SK-N-SH (cell line): Measurements from ENCODE around the gene OR6B3. TPM values are rescaled to one million over a fixed set of nuclear protein-coding genes. Genes with fewer than 3 reads are reported as not detected.

Experiments used
- CTCF ChIA-PET: fragments of 300-600, 350-600 bp; formaldehyde crosslinking; extraction: SDS; loops from one replicate; lab custom pipeline; 2021; lab: Yijun Ruan, JAX
- POLR2A ChIA-PET: fragments of 350-600 bp; sonication (Branson Sonifier 250); formaldehyde crosslinking; extraction: SDS; loops from one replicate; lab custom pipeline; 2020; ENCODE audit warnings: antibody characterized with exemption, inconsistent platforms; lab: Yijun Ruan, JAX
- DNase-seq: peaks from one replicate; pipeline ENCODE4 v3.0.0; 2012
- H2AFZ ChIP-seq: fragments of 200-600 bp; sonication (generic); 2 replicates; pipeline ENCODE4 v1.8.1; 2016; ENCODE audit warnings: antibody characterized with exemption, mild to moderate bottlenecking, low read depth
- H3F3A ChIP-seq: fragments of 200-600 bp; sonication (generic); replicated peaks from 2 replicates; pipeline ENCODE3; 2016; ENCODE audit warnings: antibody characterized with exemption, mild to moderate bottlenecking; ENCODE audit not compliant: insufficient read depth
- H3K27ac ChIP-seq, 2 experiments: fragments of 200-500 bp in 1 of 2; fragments of 200-600 bp in 1 of 2; sonication (Bioruptor generic) in 1 of 2; sonication (generic), shearing (Covaris generic) in 1 of 2; 2 replicates each; pipeline versions ENCODE4 v1.5.1 to v1.6.1; 2014 to 2016; ENCODE audit warnings: low read depth in 2 of 2, inconsistent platforms in 1 of 2, low read length in 1 of 2, mild to moderate bottlenecking in 1 of 2, mixed read lengths in 1 of 2
- H3K27me3 ChIP-seq: fragments of 200-600 bp; sonication (generic), shearing (Covaris generic); 2 replicates; pipeline ENCODE4 v1.6.1; 2016; ENCODE audit warnings: mixed run types; ENCODE audit not compliant: insufficient read depth
- H3K36me3 ChIP-seq, 2 experiments: fragments of 200-500 bp in 1 of 2; fragments of 200-600 bp in 1 of 2; sonication (Bioruptor generic) in 1 of 2; sonication (generic) in 1 of 2; replicated peaks in 1 of 2; 2 replicates each; pipeline versions ENCODE3 to v1.5.1; 2014 to 2016; ENCODE audit warnings: low read length in 1 of 2, mild to moderate bottlenecking in 1 of 2; ENCODE audit not compliant: insufficient read depth in 2 of 2, control insufficient read depth in 1 of 2
- H3K4me1 ChIP-seq, 2 experiments: fragments of 200-500 bp in 1 of 2; fragments of 200-600 bp in 1 of 2; sonication (Bioruptor generic) in 1 of 2; sonication (generic), shearing (Covaris generic) in 1 of 2; 2 replicates each; pipeline versions ENCODE4 v1.5.1 to v1.6.1; 2014 to 2016; ENCODE audit warnings: low read depth in 1 of 2, low read length in 1 of 2, mixed run types in 1 of 2; ENCODE audit not compliant: insufficient read depth in 2 of 2, control insufficient read depth in 1 of 2
- H3K4me2 ChIP-seq: fragments of 200-600 bp; sonication (generic), shearing (Covaris generic); 2 replicates; pipeline ENCODE4 v1.6.1; 2017; ENCODE audit warnings: mixed run types
- H3K4me3 ChIP-seq, 2 experiments: fragments of 200-500 bp in 1 of 2; fragments of 200-600 bp in 1 of 2; sonication (Bioruptor generic) in 1 of 2; sonication (generic), shearing (Covaris generic) in 1 of 2; 2 replicates each; pipeline versions ENCODE4 v1.5.1 to v1.8.1; 2014 to 2016; ENCODE audit warnings: low read depth in 2 of 2, inconsistent platforms in 1 of 2, low read length in 1 of 2, mild to moderate bottlenecking in 1 of 2, mixed read lengths in 1 of 2, moderate library complexity in 1 of 2
- H3K79me2 ChIP-seq: fragments of 200-600 bp; sonication (generic); 2 replicates; pipeline ENCODE4 v1.8.1; 2017; ENCODE audit warnings: mild to moderate bottlenecking; ENCODE audit not compliant: insufficient read depth
- H3K9ac ChIP-seq: fragments of 200-600 bp; sonication (generic); 2 replicates; pipeline ENCODE4 v1.6.1; 2017; ENCODE audit warnings: mixed run types
- H3K9me2 ChIP-seq: fragments of 200-600 bp; sonication (generic); 2 replicates; pipeline ENCODE4 v1.6.1; 2017; ENCODE audit warnings: mixed run types
- H3K9me3 ChIP-seq: fragments of 200-600 bp; sonication (generic); 2 replicates; pipeline ENCODE4 v1.6.1; 2017; ENCODE audit warnings: mixed run types, mild to moderate bottlenecking, moderate library complexity
- H4K20me1 ChIP-seq: fragments of 200-600 bp; sonication (generic); 2 replicates; pipeline ENCODE4 v1.6.1; 2017; ENCODE audit warnings: mild to moderate bottlenecking, mixed run types; ENCODE audit not compliant: insufficient read depth
- CHD2 ChIP-seq: fragments of 150-350 bp; IDR thresholded peaks from 2 replicates; pipeline ENCODE4 v1.6.1; 2018; ENCODE audit warnings: low read length; ENCODE audit not compliant: partially characterized antibody
- EZH2phosphoT487 ChIP-seq: fragments of 200-600 bp; sonication (generic); IDR thresholded peaks from 2 replicates; pipeline ENCODE4 v1.6.1; 2017; ENCODE audit warnings: low read depth, mixed run types, mild to moderate bottlenecking, antibody characterized with exemption, moderate library complexity, borderline replicate concordance
- FOSL2 ChIP-seq: IDR thresholded peaks from 2 replicates; pipeline ENCODE4 v1.4.0; 2012; ENCODE audit warnings: low read depth, mild to moderate bottlenecking, moderate library complexity, borderline replicate concordance
- FOXJ3 ChIP-seq: sonication (generic); formaldehyde crosslinking; IDR thresholded peaks from 2 replicates; pipeline ENCODE4 v1.5.1; 2020; ENCODE audit warnings: mild to moderate bottlenecking, missing genetic modification reagents
- FOXM1 ChIP-seq: IDR thresholded peaks from 2 replicates; pipeline ENCODE4 v1.4.0; 2012; ENCODE audit warnings: low read depth, mild to moderate bottlenecking
- GABPA ChIP-seq: IDR thresholded peaks from 2 replicates; pipeline ENCODE4 v1.4.0; 2012; ENCODE audit warnings: low read depth, mild to moderate bottlenecking
- NFIC ChIP-seq: IDR thresholded peaks from 2 replicates; pipeline ENCODE4 v1.4.0; 2012; ENCODE audit warnings: borderline replicate concordance
- NRF1 ChIP-seq: IDR thresholded peaks from 2 replicates; pipeline ENCODE4 v1.6.1; 2012; ENCODE audit warnings: low read depth, mild to moderate bottlenecking, low read length
- POLR2AphosphoS5 ChIP-seq: IDR thresholded peaks from 2 replicates; pipeline ENCODE4 v1.6.1; 2012; ENCODE audit warnings: low read depth, low read length
- RAD21 ChIP-seq: IDR thresholded peaks from 2 replicates; pipeline ENCODE4 v1.6.1; 2012; ENCODE audit warnings: mild to moderate bottlenecking, low read length
- RXRA ChIP-seq: IDR thresholded peaks from 2 replicates; pipeline ENCODE4 v1.4.0; 2012; ENCODE audit warnings: low read depth, mild to moderate bottlenecking, borderline replicate concordance
- SIN3A ChIP-seq: IDR thresholded peaks from 2 replicates; pipeline ENCODE4 v1.6.1; 2012; ENCODE audit warnings: low read depth, mild to moderate bottlenecking, low read length, moderate library complexity, borderline replicate concordance
- TAF1 ChIP-seq: IDR thresholded peaks from 2 replicates; pipeline ENCODE4 v1.6.1; 2012; ENCODE audit warnings: low read depth, mild to moderate bottlenecking, low read length, moderate library complexity, borderline replicate concordance
- TEAD4 ChIP-seq: IDR thresholded peaks from 2 replicates; pipeline ENCODE4 v1.4.0; 2012; ENCODE audit warnings: mild to moderate bottlenecking, borderline replicate concordance; ENCODE audit not compliant: insufficient read depth
- WGBS: methylation state at CpG from one replicate; pipeline ENCODE4 v1.1.6; 2017; ENCODE audit warnings: low lambda C conversion rate; 5-methylcytosine and 5-hydroxymethylcytosine counted together
- polyA plus RNA-seq, 3 experiments: library from polyadenylated mRNA; depleted of rRNA; stranded (reverse); fragments of >200 nt; gene quantifications; 2 replicates each; pipeline ENCODE4 v1.2.3, GENCODE V29; 2012
- TF ChIP-seq, protein P1 (sequence below): IDR thresholded peaks from 2 replicates; pipeline ENCODE4 v1.4.0; 2012; ENCODE audit warnings: low read depth, borderline replicate concordance
- TF ChIP-seq, protein P2 (sequence below): fragments of 200-600 bp; sonication (generic); IDR thresholded peaks from 2 replicates; pipeline ENCODE4 v1.6.1; 2017; ENCODE audit warnings: antibody characterized with exemption, mild to moderate bottlenecking, moderate library complexity
- TF ChIP-seq, protein P3 (sequence below): IDR thresholded peaks from 2 replicates; pipeline ENCODE4 v1.4.0; 2012; ENCODE audit warnings: low read depth

Gene OR6B3
- polyA plus RNA-seq, 1 of the 3 experiments (the other 2 are of a cell fraction), result not detected

DNA sequence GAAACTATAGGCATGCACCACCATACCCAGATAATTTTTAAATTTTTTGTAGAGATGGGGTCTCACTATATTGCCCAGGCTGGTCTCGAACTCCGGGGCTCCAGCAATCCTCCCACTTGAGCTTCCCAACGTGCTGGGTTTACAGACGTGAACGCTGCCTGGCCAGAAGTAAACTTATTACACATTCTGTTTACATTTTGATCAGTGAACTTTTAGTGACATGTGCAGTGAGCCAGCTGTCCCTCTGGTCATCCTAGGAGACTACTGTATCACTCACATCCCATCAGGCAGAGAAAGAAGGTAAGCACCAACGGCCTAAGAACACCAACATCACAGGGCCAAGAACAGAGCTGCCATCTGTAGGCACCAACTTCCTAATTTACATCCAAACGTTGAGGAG lies 50.3 kb downstream of the OR6B3 start:
- Histone ChIP-seq H3K27me3 (no peaks in the 10 kb centered on the region), H3K4me2 (no peak overlapping the region)
- TF ChIP-seq, protein P1, sequence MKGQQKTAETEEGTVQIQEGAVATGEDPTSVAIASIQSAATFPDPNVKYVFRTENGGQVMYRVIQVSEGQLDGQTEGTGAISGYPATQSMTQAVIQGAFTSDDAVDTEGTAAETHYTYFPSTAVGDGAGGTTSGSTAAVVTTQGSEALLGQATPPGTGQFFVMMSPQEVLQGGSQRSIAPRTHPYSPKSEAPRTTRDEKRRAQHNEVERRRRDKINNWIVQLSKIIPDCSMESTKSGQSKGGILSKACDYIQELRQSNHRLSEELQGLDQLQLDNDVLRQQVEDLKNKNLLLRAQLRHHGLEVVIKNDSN, result no peak
- TF ChIP-seq, protein P2, sequence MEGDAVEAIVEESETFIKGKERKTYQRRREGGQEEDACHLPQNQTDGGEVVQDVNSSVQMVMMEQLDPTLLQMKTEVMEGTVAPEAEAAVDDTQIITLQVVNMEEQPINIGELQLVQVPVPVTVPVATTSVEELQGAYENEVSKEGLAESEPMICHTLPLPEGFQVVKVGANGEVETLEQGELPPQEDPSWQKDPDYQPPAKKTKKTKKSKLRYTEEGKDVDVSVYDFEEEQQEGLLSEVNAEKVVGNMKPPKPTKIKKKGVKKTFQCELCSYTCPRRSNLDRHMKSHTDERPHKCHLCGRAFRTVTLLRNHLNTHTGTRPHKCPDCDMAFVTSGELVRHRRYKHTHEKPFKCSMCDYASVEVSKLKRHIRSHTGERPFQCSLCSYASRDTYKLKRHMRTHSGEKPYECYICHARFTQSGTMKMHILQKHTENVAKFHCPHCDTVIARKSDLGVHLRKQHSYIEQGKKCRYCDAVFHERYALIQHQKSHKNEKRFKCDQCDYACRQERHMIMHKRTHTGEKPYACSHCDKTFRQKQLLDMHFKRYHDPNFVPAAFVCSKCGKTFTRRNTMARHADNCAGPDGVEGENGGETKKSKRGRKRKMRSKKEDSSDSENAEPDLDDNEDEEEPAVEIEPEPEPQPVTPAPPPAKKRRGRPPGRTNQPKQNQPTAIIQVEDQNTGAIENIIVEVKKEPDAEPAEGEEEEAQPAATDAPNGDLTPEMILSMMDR, result no peak
- TF ChIP-seq FOXJ3 (CRISPR knock-in tag) (no peak), POLR2AphosphoS5 (no peak), NRF1 (no peak), TEAD4 (no peak), EZH2phosphoT487 (no peak), FOSL2 (no peak), RAD21 (no peak), NFIC (no peak), FOXM1 (no peak)
- TF ChIP-seq, all 33 proteins: peak for 0
- no peak overlapping the region for H3K27ac ChIP-seq
- CTCF ChIA-PET, result interaction anchor here (1.1 to 4.6 kb wide), 4 partner anchors 12 to 140 kb away, joined by 3 to 31 read pairs (median 4); no protein-coding TSS in a partner anchor
- H3K36me3 ChIP-seq, result peaks cover 37 to 87% of the 10 kb centered on the region in 2 experiments
- 95% methylated on average over 7 of the region's 7 CpGs for WGBS
- H3K79me2 ChIP-seq, result no peaks in the 10 kb centered on the region
- no peaks in the 10 kb centered on the region for H3K4me1 ChIP-seq
- no peak overlapping the region for H3K9ac ChIP-seq
- no peak overlapping the region for H2AFZ ChIP-seq
- no peak for DNase-seq
- H3K9me2 ChIP-seq, result no peaks in the 10 kb centered on the region
- no peaks in the 10 kb centered on the region for H4K20me1 ChIP-seq
- H3F3A ChIP-seq, result no peaks in the 10 kb centered on the region
- POLR2A ChIA-PET, result no interaction called here
- no peaks in the 10 kb centered on the region for H3K9me3 ChIP-seq
- H3K4me3 ChIP-seq, result no peak overlapping the region

DNA sequence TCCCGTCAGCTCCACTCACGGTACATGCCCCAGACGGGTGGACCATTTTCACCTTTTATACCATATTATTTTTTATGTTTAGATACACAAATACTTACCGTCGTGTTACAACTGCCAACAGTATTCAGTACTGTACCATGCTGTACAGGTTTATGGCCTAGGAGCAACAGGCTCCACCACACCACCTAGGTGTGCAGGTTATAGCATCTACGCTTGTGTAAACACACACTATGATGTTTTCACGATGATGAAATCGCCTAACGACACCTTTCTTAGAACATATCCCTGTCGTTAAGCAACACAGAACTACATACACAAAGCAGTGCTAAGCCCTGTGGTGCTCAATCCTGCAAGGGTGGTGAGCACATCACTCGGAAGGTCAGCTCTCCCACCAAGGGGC lies 52.6 kb downstream of the OR6B3 start:
- H2AFZ ChIP-seq, result no peak overlapping the region
- no peaks in the 10 kb centered on the region for H4K20me1 ChIP-seq
- CTCF ChIA-PET, result interaction anchor here (1.3 to 4.6 kb wide), 2 partner anchors 9 to 16 kb away, joined by 4 to 31 read pairs; no protein-coding TSS in a partner anchor
- H3K9me3 ChIP-seq, result no peaks in the 10 kb centered on the region
- no peak overlapping the region for H3K27ac ChIP-seq
- H3K9me2 ChIP-seq, result no peaks in the 10 kb centered on the region
- no peak overlapping the region for H3K4me3 ChIP-seq
- TF ChIP-seq TAF1 (no peak), GABPA (no peak), NRF1 (no peak), SIN3A (no peak), RXRA (no peak), CHD2 (no peak)
- TF ChIP-seq, protein P3, sequence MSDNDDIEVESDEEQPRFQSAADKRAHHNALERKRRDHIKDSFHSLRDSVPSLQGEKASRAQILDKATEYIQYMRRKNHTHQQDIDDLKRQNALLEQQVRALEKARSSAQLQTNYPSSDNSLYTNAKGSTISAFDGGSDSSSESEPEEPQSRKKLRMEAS, result no peak
- TF ChIP-seq, protein P1, result no peak
- POLR2A ChIA-PET, result no interaction called here
- no peaks in the 10 kb centered on the region for H3F3A ChIP-seq
- no peak overlapping the region for H3K9ac ChIP-seq
- no peaks in the 10 kb centered on the region for H3K79me2 ChIP-seq
- H3K4me2 ChIP-seq, result no peak overlapping the region
- 95% methylated on average over 11 of the region's 11 CpGs for WGBS
- no peaks in the 10 kb centered on the region for H3K4me1 ChIP-seq
- DNase-seq, result no peak
- no peaks in the 10 kb centered on the region for H3K27me3 ChIP-seq
- H3K36me3 ChIP-seq, result peaks cover 34 to 84% of the 10 kb centered on the region in 2 experiments
